GM21576 (cell line): ENCODE measurements around the gene DSTYK.

Experiments
- ATAC-seq: cut with Tn5 transposase; IDR thresholded peaks from one replicate; pipeline ENCODE4 v1.9.1; 2021; ENCODE audit warnings: mild to moderate bottlenecking, moderate library complexity; ENCODE audit not compliant: unreplicated experiment

DSTYK gene, protein sequence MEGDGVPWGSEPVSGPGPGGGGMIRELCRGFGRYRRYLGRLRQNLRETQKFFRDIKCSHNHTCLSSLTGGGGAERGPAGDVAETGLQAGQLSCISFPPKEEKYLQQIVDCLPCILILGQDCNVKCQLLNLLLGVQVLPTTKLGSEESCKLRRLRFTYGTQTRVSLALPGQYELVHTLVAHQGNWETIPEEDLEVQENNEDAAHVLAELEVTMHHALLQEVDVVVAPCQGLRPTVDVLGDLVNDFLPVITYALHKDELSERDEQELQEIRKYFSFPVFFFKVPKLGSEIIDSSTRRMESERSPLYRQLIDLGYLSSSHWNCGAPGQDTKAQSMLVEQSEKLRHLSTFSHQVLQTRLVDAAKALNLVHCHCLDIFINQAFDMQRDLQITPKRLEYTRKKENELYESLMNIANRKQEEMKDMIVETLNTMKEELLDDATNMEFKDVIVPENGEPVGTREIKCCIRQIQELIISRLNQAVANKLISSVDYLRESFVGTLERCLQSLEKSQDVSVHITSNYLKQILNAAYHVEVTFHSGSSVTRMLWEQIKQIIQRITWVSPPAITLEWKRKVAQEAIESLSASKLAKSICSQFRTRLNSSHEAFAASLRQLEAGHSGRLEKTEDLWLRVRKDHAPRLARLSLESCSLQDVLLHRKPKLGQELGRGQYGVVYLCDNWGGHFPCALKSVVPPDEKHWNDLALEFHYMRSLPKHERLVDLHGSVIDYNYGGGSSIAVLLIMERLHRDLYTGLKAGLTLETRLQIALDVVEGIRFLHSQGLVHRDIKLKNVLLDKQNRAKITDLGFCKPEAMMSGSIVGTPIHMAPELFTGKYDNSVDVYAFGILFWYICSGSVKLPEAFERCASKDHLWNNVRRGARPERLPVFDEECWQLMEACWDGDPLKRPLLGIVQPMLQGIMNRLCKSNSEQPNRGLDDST

DNA sequence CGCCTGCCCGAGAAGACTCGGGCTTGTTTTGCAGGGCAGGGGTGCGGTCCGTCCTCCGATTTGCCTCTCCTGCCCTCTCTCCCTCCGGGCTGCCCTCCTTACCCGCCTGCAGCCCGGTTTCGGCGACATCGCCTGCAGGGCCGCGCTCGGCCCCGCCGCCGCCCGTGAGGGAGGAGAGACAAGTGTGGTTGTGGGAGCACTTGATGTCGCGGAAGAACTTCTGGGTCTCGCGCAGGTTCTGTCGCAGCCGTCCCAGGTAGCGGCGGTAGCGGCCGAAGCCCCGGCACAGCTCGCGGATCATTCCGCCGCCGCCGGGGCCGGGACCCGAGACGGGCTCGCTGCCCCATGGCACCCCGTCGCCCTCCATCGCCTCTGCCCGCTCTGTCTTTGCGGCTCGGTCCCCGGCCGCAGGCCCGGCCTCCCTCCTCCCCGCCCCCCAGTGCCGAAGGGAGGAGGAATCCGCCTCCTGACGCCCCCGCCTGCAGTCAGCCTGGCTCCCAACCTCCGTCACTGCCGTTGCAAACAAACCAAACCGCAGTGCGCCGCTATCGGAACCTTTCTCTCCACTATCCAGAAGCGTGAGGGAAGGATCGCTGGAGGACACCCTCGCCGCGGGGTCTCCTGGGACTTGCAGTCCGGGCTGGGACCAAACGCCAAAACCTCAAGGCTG lies at the start of gene DSTYK:
Gene DSTYK, minus strand, starts transcription at position 534 of the 670 bp plus-strand sequence. Its CDS starts 167 bp downstream, at position 367.
- ATAC-seq, result peak; percentile 80

GRCh38 chr1:205259998-205260397 lies 48.5 kb upstream of the DSTYK start:
- no peak for ATAC-seq

GRCh38 chr1:205259324-205259832 lies 47.9 kb upstream of the DSTYK start:
- no peak for ATAC-seq

DNA sequence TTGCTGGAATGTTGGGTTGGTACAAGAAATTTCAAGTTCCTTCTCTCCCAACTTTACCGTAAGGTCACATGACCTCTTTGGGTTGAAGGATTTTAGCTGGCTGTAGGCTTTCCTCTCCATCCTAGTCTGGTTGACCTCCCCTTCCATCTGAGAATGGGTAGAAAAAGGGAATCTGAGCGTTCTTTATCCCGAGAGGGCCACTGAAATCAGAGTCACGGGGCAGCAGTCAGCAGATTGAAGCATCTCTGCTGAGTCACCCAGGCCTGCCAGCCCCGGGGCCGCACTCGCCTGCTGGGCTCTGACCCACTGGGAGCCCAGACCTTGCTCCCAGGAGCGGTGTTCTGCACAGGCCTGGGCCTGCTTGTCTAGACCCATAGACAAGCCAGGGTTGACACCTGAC lies 47.2 kb upstream of the DSTYK start:
- ATAC-seq, result no peak

- ATAC-seq, result no peak
These were observed 46.8 kb upstream of the DSTYK start for GRCh38 chr1:205258261-205258691.

DNA sequence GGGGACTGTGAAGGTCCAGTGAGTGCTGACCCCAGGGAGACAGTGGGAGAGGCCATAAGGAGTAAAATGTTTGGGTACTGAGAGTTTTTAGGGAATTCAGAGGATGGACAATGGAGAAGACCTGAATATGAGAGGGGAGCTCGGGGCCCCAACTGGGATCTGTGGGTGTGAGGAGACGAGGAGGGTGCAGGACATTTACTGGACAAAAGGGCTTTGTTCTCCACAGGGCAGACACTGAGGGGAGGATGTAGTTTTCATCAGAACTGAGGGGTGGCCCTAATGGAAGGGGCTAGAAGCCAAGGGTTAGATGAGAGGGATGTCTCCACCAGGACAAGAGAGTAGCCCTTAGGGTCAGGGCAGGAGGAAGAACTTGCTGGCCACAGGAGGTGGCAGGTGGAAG lies 46.2 kb upstream of the DSTYK start:
- ATAC-seq, result no peak

- no peak for ATAC-seq
These were observed 45.6 kb upstream of the DSTYK start for GRCh38 chr1:205256951-205257625.

- no peak for ATAC-seq
These were observed 44.7 kb upstream of the DSTYK start for GRCh38 chr1:205255941-205256780.

DNA sequence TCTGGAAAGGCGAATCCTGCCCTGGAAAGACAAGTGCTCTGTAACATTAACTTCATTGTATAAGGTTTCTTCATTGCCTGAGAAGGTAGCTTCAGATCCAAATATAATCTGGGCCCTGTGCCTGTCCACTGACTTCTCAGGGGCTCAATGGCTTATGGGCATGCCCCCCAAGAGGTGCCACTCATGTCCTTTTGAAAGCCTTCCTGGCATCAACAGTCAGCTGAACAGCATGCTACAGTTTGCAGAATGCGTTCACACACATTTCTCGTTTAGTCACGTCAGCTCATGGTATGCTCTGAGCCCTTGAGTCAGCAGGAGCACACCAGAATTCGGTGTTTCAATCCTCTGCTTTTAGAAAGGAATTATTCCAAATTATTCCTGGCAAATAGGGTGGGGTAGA lies 40.1 kb upstream of the DSTYK start:
- ATAC-seq, result no peak

DNA sequence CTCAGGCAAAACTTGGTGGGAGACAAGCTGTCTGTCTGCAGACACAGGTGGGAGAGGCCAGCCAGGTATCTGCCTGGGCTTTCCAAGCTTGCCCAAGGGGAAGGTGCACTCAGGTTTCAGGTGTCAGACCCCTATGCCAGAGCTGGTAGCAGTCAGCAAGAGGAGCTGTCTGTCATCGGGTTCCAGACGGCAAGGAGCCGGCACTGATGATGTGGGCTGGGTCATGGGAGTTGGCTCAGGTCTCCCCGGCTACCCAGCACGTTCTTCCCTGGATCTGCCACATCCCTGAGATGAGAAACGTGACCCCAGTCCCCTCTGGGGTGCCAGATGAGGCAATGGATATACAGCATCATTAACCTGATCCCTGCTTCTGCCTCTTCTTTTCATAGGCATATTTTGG lies 39.2 kb upstream of the DSTYK start:
- no peak for ATAC-seq

DNA sequence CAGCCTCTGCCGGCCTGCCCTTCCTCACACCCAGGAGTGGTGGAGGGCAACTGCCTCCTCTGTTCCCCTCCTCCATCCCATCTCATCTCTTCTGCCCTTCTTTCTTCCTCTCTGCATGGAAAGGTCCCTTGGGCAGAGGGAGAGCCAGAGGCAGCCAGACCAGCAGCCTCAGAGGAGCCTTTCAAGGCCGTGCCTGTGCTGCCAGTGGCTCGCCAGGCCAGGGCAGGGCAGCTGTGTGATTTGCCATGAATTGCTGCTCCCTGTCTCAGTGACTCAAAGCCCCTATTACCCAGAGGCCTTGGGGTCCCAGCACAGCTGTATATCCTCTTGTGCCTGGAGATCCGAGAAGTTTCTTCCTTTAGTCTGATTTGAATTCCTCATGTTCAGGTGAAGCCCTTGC lies 38.1 kb upstream of the DSTYK start:
- no peak for ATAC-seq

- no peak for ATAC-seq
These were observed 37.5 kb upstream of the DSTYK start for GRCh38 chr1:205248793-205249601.

DNA sequence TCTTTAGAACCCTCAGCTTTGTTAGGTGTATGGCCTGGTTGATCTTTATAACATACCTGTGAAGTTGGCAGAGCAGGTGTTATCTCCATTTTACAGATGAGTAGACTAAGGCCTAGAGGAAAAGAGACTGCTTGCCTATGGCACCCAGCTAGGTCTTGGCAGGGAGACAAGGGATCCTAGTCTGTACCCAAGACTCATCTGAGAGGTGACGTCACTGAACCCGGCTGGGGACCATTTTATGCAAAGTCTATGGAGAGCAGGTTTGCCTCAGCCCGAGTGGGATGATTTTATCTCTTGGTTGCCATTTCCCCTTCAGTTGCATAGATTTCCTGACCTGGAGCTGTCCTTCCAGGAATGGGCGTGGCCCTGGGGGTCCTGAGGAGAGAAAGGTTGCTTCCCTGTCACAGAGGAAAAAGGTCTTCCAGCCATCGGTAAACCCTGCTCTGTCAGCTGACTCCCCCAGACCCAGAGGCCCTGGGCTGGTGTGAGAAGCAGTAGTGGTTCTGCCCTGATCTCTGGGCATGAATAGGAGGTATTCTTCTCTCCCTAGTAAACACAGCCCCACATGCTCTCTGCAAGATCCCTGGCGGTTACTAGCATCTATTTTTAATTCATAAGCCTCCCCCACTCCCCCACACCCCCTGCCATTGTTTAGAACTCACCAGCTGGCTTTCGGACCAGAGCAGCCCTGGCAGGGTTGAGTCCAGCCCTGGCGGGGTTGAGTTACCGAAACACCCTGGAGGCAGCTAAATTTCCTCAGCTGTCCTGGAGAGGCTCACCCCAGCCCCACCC lies 35.8 kb upstream of the DSTYK start:
- ATAC-seq, result no peak

- ATAC-seq, result no peak
These were observed 35.0 kb upstream of the DSTYK start for GRCh38 chr1:205246351-205247119.

GRCh38 chr1:205245096-205245495 lies 33.6 kb upstream of the DSTYK start:
- no peak for ATAC-seq

- ATAC-seq, result no peak
These were observed 32.9 kb upstream of the DSTYK start for GRCh38 chr1:205244384-205244783.
